ENCODE data around the gene GJA5. TPM values are rescaled to one million over a fixed set of nuclear protein-coding genes. Genes with fewer than 3 reads are reported as not detected.

The GJA5 gene
- total RNA-seq, 1 experiment from 2014 or later: 0.39 TPM

- Mint-ChIP-seq H3K4me1 (0 out of 4 replicates have a peak, but pooled peaks cover 0 to 3% of the 10 kb centered on the region in 2 experiments), H3K27ac (no peak overlapping the region), H3K27me3 (ENCODE audit: low read depth) (no peaks in the 10 kb centered on the region; the same call in 1 of the 2 replicates), H3K4me3 (no peak overlapping the region), H3K36me3 (ENCODE audit: insufficient read depth in 1 of 3, low read depth in 3 of 3) (no peaks in the 10 kb centered on the region), H3K9me3 (no peaks in the 10 kb centered on the region)
- Histone ChIP-seq H2AFZ (ENCODE audit: low read length) (no peak overlapping the region), H3K23me2 (ENCODE audit: insufficient read length, low read depth, low read length, poor library complexity, severe bottlenecking) (no peaks in the 10 kb centered on the region), H2BK5ac (ENCODE audit: insufficient read length, low read length) (no peak overlapping the region), H3K79me1 (ENCODE audit: insufficient read depth, low read depth, low read length, poor library complexity, severe bottlenecking) (no peaks in the 10 kb centered on the region), H3K79me2 (ENCODE audit: insufficient read depth, low read length) (no peaks in the 10 kb centered on the region), H2BK120ac (ENCODE audit: low read depth, low read length, poor library complexity, severe bottlenecking) (no peak overlapping the region), H3K4me1 (ENCODE audit: insufficient read depth, low read length) (no peaks in the 10 kb centered on the region), H2BK12ac (ENCODE audit: insufficient read length, low read depth, low read length) (no peak overlapping the region), H4K20me1 (ENCODE audit: control insufficient read depth, insufficient read depth, insufficient read length) (no peaks in the 10 kb centered on the region), H2BK15ac (ENCODE audit: low read depth, low read length) (no peak overlapping the region), H3K14ac (ENCODE audit: insufficient read depth, low read length) (no peak overlapping the region), H3K23ac (ENCODE audit: insufficient read length, low read depth, low read length) (no peak overlapping the region), H3K4me2 (ENCODE audit: insufficient read depth, insufficient read length, low read length) (no peak overlapping the region), H3K4ac (ENCODE audit: low read depth, low read length) (no peak overlapping the region), H3K27me3 (ENCODE audit: insufficient read depth, low read length) (no peaks in the 10 kb centered on the region), H3T11ph (ENCODE audit: low read length) (no peak overlapping the region), H2BK20ac (ENCODE audit: low read depth, low read length, poor library complexity, severe bottlenecking) (no peak overlapping the region), H4K91ac (ENCODE audit: insufficient read length, low read depth, low read length) (no peak overlapping the region), H3K56ac (ENCODE audit: insufficient read length, low read depth, low read length) (no peak overlapping the region), H3K18ac (ENCODE audit: insufficient read length, low read depth, low read length) (no peak overlapping the region), H3K9me3 (ENCODE audit: control insufficient read depth, low read depth, low read length) (no peaks in the 10 kb centered on the region), H4K5ac (ENCODE audit: insufficient read length, low read depth, low read length) (no peak overlapping the region), H4K8ac (replicated peaks; ENCODE audit: insufficient read length, low read depth, low read length) (no peak overlapping the region), H2AK5ac (ENCODE audit: insufficient read length, low read length) (no peak overlapping the region), H3K9ac (ENCODE audit: extremely low read depth, insufficient read length, low read length) (no peak overlapping the region), H3K27ac (ENCODE audit: insufficient read length, low read depth, low read length) (no peak overlapping the region)
- no CpG with 5 or more reads among the region's 1 CpG for WGBS (ENCODE audit: extremely low coverage, insufficient read length, low lambda C conversion rate)
- no peak for TF ChIP-seq CTCF (conservative IDR thresholded peaks at IDR 0.05)
- DNase-seq: no peak
Observed at GRCh38 chr1:147741065-147741464, 19.3 kb downstream of the GJA5 start.
